GM19463 (cell line): ENCODE measurements around the gene RAPGEF1.

ENCODE experiments used
- ATAC-seq: cut with Tn5 transposase; IDR thresholded peaks from one replicate; pipeline ENCODE4 v1.9.1; 2021; ENCODE audit warnings: mild to moderate bottlenecking, moderate library complexity; ENCODE audit not compliant: unreplicated experiment

RAPGEF1 gene

DNA sequence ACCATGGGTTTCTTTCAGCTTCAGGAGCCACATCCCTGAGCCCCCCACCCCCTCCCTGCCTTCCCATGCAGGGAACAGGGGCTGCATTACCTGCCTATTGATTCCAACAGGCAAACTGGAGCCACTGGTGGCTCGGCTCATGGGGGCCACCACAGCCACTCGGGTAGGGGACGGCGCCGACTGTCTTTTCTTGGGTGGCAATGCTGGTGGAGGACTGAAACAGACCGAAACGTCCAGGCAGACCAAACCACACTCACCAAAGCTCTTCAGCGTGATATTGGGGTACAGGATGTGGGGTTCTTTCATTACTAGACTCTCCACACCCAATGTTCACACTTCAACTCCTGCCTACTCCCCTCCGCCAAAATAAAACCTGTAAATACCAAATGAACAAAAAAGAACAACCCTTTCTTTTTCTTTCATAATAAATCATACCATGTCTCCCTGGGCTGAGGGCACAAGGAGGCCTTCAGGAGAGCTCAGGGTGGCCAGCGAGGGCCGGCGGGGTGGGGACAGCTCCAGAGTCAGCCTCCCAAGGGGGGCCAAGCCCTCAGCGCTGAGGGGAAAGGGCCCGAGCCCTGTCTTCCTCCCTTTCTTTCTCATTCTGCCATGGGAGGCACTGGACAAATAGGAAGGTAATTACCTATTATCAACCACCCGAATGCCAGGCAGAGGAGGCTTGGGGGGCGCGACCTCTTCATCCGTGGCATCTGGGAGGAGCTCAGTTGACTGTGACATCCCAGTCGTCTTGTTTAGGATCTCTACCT, 111.2 kb downstream of the RAPGEF1 start:
- no peak for ATAC-seq

DNA sequence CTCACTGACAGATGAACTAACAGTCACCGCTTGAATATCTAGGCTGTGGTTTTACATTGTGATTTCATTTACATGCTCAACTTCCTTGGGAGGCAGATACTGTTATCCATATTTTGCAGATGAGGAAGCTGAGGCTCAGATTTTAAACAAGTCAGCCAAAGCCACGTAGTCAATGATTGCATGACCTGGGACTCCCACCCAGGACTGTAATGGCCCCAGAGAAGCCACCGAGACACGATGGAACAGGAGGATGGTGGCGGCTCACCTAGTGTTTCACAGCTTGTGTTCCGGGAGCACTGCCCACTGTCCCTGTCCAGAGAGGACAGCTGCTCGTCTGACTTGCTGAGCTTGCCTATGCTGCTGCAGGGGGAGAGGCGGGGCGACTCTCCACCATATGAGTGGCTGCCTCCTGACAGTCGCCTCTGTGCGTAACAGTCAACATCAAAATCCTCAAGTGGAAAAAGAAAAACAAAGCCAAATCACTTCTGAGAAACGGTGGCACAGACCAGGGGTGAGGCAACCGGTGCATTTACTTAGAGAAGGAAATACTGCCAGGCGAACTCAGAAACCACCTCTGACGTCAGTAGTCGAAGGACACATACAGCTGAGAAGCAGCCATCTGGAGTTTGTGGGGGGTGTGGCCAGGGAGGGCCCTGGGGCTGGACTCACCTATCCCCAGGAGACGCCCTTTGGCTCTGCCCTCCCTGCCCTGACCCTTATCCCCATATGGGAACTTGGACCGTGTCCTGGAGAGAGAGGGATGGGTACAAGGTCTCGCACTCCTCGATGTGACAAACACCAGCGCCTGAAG, 112.0 kb downstream of the RAPGEF1 start:
- ATAC-seq, result no peak

DNA sequence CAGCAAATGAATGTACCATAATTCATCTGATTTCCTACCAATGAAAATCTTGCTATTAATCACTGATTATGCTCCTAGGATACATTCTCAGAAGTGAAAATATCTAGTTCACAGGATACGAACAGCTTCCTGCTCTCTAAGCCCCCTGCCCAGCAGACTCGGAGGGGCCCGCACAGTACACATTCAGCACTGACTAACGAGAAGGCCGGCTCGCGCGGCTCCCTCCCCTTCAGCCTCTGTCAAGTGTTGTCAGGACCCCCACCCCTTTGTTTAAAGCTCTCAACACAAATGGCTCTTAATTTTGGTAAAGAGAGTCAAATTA, 112.6 kb downstream of the RAPGEF1 start:
- ATAC-seq, result no peak

DNA sequence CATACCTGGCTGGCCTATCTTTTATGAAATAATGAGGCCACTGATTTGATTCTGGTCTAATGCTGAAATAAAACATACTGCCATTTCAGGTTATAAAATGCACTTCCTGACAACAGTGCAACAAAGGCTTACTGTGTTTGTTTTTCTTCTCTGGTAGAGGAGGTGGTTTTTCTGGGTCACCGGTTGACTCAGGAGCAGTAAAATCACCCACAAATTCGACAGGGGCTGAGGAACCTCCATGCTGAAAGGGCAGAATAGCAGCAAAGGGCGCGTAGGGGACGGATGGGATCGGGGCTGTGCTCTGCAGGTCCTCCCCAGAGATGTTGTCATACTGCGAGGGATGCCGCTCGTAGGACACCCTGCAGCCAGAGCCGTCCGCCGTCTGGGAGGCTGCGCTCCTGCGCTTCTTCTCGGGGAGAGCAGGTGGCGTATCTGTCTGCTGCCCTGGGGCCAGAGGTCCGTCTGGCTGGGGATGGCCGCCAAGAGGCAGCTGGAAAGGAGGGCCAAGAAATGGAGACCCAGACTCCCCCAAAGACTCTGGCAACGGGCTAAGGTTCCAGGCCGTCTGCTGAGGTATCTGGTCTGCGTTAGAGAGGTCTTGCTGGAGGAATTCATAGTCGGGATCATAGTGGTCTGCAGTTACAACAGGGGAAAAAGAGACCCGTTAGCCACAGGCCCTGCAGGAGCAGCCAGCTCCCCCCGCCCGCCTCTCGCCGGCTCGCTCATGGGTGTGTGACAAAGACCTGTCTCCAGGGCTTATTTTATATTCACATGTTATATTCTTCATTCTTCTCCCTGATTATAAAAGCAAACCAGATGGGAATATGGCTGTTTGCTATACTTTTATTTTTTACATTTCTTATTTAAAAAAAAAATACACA, 113.8 kb downstream of the RAPGEF1 start:
- ATAC-seq, result no peak

DNA sequence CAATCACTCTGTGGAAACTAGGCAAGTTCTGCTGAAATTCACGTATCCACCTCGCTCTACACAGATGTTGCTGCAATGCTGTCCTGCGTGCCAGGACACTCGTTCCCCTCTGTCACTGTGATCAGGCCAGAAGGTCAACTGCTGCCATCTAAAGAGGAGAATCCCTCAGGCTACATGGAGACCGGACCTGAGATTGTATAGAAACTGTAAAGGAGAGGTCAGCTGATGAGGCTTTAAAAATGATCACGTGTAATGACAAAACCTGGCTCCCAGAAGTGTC, 114.4 kb downstream of the RAPGEF1 start:
- ATAC-seq, result no peak

DNA sequence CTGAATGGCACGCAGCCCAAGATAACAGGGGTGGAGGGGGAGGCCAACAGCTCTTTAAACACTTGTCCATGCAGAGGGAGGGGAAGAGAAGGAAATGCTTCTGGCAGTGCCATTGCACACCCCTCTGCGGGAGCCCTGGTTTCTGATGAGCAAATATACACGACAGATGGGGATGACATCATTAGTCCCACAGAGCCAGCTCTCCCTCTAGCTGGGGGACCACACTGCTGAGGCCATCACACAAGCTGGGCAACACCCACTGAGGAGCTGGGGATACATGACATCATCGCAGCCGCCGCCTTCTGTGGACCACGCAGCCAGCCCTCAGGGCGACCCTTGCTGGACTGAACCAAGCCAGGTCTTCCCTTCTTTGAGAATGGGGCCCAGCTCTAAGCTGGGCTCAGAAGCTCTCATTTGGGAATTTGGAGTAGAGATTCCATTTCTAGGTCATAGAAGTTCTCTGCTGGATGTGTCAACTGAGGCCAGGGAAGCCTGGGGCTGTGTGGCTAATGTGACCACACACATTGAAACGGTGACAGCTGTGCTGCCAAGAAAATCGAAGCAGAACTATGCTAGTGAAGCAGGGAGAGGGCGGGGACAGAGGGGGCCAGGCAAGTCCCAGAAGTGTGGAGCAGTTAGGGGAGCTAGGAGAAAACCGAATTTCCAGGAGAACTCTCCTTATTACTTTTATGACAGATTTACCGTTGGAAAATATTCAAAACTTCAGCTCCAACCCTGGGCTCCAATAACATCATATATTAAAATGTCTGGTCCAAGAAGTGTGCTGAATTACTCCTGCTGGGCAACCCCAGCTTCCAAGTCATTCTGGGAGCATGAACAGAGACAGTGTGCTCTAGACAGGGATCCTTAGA, 115.0 kb downstream of the RAPGEF1 start:
- ATAC-seq, result no peak

DNA sequence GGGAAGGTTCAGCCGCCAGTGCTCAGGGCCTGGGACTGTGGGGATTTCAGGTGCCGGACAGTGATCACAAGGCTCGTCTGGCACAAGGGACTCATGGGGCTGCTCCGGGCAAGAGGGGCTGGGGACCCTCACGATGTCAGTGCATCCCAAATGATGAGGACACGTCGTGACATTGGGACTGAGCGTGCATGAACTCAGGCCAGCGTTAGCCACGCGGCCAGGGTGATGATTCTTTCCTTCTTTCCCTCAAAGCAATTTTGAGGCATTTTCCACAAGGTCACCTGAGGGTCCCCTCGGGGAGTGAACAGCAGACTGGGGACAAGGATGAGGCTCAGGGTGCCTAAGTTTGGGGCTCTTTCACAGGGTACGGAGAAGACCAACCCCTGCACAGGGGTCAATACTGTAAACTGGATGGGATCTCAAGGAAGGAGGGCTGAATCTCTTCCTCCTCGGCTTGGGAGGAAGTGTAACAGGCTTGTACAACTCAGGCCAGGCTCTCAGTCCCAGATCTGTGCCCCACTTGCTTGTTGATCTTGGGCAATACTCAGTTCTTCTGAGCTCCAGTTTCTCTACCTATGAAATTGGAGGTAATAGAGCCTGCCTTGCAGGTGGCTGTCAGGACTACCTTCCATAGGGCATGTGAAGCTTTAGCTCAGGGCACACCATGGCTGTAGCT, 116.1 kb downstream of the RAPGEF1 start:
- no peak for ATAC-seq

DNA sequence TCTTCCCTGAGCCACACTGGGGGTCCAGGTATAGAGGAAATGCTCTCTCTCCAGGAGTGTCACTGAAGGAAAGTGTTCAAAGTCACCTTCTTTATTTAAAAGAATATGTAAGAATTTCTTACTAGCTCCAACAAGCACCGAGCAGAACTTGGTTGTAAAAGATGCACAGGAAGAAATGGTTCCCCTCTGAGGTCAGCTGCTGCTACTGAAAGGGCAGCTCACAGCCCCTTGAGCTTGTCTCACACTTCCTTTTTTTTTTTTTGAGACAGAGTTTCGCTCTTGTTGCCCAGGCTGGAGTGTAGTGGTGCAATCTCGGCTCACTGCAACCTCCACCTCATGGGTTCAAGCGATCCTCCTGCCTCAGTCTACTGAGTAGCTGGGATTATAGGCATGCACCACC, 117.4 kb downstream of the RAPGEF1 start:
- ATAC-seq, result no peak

DNA sequence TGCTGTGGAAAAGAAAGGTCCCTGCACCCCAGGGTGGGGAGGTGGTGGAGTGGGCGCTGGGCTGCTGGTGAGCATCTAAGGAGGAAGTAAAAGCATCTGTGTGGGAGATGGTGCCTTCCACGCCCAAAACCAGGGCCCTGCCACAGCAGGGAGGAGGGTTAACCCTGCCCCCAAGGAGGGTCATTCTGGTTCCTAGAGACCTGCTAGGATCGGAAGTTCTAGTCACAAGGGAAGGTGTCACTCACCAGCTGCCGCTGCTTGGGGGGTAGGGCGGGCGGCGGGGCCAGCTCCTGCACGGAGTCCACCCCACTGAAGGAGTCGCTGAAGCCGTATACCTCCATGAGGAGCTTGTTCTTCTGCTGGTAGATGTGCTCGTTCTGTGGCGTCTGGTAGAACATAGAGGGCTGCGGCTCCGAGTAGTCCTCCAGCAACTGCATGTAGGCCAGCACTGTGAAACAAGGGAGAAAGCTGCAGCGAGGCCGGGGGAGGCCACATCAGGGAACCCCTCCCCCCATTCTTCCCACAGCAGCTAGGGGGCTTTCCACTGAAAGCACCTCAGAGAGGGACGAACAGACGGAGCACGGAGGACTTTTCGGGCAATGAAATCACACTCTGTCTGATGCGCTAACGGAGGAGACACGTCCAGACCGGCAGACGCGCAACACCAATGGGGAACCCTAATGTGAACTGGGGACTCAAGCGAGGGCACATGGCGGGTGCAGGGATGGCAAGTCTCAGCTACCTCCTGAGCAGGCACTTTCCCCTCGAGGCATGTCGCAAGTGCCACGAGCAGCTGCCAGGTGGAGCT, 118.1 kb downstream of the RAPGEF1 start:
- no peak for ATAC-seq

DNA sequence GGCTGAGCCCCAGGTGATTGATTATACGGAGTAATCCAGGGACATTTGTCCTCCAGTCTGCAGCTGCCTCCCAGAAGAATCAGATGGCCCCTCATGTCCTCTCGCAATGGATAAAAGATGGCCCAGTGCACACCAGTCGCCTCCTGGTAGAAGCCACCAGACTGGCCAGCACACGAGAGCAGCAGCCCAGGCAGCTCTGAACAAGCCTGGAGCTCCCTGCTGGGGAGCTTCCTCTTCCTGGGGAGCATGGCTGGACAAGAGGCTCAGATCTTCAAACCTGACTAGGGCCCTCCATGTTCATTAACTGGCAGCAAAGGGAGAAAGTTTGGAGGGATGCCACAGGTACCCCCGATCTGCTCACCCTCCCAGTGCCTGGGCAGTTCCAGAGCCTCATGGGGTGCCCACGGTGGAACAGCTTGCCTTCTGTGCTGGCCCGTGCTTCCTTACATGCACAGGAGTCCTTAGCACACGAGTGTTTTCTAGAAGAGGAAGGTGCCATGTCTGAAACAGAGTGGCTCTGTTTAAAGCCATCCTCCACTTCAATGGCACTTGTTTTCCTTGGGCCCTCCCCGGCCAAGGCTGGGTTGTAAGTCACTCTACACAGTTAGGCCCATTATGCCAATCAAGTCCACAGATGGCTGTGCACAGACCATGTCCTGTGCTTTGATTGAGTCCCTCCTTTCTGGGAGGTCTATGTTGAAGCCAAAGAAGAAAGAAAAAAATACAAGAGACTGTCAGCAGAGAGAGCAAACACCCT, 118.9 kb downstream of the RAPGEF1 start:
- no peak for ATAC-seq

DNA sequence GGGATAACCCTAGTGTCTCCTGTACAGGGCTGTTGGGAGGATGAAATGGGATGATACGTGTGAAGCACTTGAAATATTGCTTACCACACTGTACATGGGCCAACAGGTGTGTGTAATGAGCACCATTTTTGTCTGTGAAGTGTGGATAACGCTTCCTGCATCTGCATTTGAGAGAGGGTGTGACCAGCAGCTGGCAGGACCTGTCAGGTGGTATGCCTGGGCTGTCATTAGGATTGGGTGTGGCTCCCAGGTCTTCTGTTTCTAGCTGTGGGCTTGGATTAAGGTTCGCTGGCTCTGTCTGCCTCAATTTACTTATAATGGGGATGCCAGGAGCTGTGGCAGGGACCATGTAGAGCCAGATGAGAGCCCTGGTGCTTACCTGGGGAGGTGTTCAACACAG, 120.2 kb downstream of the RAPGEF1 start:
- ATAC-seq, result no peak

DNA sequence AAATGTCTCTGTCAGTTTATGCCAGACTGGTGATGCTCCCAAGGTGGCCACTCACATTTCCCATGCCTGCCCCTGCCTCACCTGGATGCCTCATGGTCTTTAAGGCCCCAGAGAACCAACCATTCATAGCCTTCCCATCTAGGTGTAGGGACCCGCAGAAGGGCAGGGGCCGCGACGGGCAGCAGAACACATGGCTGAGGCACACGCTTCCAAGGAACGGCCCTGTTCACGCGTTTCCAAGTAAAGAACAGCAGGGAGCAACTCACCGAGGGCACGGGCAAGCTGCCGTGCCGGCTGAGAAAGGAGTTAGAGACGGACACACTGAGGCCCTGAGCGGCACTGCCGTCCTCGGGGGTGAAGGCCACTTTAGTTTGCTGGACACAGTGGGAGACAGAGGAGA, 121.1 kb downstream of the RAPGEF1 start:
- no peak for ATAC-seq

DNA sequence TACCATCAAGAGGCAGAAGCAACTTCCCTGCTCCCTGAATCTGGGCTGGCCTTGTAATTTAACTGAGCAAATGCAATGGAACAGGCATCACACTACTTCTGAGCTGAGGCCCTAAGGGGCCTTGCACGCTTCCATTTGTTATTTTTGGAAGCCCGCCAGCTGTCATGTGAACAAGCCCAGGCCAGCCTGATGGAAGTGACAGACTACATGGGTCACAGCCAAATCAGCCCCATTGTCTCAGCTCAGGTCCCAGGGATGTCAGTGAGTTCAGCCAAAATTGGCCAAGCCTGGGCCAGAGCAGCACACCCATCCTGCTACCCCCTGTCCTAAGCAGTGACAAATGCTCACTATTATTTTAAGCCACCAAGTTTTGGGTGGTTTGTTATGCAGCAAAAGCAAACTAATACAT, 121.8 kb downstream of the RAPGEF1 start:
- no peak for ATAC-seq

DNA sequence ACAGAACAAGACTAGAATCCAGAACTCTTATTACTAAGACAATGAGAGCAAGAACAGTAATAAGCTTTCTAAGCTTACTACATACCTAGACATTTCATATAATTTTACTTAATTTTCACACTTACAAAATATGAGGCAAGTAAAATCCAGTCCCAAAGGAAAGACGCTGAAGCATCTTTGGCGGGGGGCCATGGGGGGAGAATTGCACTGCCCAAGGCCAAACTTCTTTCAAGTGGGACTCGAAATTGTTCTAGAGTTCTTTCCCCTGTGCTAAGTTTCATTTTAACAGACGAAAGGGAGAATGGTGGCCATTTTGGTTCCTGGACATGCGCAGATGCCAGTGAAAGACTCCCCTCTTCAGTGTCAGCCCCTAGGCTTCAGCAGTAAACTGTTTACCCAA, 122.3 kb downstream of the RAPGEF1 start:
- no peak for ATAC-seq

DNA sequence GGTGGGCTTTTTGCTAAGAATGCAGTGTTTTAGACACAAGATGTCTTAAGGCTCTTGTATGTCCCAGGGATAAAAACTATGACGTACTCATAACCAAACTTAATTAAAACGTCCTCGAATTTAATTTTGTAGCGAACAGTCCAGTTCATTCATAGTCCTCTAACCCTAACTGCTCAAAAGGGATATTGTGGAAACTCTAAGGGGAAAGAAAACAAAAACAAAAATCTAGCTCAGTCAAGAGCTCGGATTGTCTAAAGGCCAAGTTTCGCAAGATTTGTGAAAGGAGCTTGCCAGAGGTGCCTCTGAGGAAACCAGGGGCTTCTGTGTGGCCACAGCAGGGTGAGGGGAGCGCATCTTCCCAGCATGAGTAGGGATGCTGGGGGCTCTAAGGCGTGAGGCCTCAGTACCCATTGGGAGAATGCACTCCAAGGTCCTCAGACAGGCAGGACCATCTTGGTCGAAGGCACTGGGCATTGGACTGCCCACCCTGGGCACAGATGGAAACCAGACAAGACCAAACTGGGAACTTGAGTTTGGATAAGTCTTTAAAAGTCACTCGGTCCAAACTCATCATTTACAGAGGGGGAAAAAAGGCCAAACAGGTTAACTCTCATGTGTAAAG, 122.8 kb downstream of the RAPGEF1 start:
- no peak for ATAC-seq

DNA sequence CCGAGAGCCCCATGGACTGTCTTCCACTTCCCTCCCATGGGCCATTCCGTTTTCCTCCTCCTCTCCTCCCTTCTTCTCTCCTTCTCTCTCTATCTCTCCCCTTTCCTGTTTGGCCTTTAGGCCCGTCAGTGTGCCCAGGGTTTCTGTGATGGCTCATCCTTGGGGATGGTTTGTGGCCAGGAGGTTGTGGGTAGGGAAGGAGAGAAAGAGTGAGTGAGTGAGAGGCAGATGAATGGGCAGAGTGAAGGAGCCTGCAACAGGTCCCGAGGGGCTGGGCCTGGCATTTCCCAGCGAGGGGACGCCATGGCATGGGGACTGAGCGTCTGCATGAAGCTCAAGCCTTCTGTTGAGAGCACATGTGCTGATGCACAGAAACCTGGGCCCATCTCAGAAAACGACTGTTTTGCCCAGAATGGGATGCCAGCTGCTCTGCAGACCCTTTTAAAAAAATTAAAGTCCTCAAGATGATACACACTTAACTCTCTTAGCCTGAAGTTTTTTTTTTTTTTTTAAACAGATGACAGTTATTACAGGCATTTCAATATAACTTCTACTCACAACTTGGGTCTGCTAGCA, 125.4 kb downstream of the RAPGEF1 start:
- ATAC-seq, result no peak

DNA sequence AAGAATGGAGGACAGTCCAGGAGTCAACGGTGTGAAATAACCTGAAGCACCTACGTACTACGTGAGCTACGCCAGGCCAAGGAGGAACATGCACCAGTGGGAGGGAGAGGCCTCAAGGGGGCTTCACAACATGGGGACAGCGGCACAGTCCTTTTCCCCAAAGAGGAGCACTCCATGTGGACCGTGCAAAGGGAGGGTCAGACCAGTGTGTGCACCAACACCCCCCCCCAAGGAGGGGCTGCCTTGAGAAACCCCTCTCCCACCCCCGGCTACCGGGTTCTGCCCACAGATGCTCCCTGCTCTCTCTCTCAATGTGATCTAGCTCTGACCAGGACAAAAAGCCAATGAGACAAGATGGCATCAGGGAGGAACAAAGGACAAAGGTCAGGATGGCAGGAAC, 126.0 kb downstream of the RAPGEF1 start:
- ATAC-seq, result no peak

DNA sequence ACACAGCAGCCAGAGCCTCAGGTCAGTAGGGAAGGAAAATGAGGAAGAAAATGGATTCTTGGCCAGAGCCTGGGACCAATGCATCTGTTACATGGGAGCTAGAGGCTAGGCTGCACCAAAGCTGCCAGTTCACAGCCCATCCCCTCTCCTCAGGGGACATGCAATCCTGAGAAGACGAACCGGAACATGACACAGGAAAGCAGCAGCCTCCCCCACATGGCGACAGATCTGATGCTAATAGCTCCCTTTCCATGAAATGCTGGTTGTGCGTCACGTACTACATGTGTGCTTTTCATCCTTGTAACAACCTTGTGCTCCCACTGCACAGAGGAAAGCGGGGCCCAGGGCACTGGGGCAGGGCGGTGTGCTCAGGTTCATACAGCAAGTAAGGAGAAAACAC, 127.0 kb downstream of the RAPGEF1 start:
- no peak for ATAC-seq
